ENCODE data around the gene CDH23.

CDH23 gene

DNA sequence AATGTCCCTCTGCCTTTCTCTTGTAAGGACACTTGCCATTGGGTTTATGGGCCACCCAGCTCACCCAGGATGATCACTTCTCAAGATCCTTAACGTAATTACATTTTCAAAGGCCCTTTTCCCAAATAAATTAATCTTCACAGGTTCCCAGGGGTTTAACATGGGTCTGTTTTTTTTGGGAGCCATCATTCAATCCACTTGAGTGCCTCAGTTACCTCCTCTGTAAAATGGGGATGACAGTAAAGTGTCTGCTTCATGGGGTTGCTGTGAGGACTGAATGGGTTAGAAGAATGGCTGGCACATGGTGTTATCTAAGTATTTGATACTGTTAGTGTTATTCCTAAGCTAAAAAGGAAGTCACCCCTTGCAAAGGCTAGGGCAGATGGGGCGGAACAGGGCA, 315.4 kb downstream of the CDH23 start:
- in situ Hi-C loops (cut with MboI; ENCODE audit: low sequenced_read_pairs): loop anchor here (5.0 kb wide), 1 partner anchor 390 kb away; no protein-coding TSS in a partner anchor

DNA sequence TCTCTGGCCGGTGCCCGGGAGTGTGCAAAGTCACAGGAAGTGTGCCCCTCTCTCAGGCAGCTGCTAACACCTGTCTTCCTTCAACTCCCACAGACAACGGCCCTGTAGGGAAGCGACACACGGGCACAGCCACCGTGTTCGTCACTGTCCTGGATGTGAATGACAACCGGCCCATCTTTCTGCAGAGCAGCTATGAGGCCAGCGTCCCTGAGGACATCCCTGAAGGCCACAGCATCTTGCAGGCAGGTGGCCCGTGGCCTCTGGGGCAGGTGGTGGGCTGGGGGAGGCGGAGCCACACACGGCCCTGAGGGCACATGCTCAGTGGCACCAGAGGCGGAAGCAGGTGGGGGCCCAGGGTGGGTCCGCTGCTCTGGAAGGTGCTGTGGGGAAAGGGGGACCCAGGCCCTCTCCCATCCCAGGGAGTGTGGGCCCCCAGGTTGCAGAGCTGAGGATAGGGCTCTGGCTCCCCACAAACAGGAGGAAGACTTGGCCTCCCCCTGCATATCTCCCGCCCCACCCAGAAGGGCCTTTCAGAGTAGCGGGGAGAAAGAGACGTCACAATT, 315.9 kb downstream of the CDH23 start:
- in situ Hi-C loops (cut with MboI; ENCODE audit: low sequenced_read_pairs): loop anchor here (5.0 kb wide), 1 partner anchor 390 kb away; no protein-coding TSS in a partner anchor

DNA sequence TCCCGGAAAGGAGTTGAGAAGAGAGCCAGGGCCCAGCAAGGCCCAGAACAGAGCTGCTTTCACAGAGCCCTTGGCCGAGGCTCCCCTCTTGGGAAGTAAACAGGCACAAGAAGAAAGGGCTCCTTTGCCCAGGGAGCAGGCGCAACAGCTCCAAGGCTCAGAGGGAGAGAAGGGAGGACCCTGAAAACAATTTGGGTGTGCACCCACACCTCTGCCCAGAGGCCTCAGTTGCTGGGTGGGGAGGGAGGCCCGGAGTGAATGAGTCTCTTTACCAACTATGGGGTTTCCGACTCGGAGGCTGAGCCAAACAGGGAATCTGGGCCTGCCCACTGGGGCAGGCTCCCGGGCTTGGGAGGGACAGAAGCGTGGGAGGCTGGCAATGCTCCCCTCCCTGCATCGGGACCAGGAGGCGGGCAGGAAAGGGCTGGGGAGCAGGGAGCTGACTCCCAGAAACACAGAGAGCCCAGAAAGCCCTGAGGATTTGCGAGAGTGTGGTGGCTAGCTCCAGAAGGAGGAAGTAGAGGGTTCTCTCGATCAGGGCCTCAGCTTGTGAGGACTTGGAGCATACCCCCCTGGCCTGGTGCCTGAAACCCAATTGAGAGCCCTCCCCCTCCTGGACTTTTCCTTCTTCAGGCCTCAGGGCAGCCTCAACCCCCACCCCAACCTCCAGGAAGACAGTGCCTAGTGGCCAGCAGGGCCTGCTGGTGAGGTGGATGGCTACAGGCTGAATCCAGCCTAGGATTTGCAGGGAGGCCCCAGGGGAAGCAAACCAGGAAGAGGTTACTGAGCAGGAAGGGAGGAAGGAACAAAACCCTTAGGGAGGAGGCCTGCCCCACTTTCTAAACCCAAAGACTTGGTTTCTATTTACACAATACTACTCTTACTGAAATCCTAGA, 316.7 kb downstream of the CDH23 start:
- in situ Hi-C loops (cut with MboI; ENCODE audit: low sequenced_read_pairs): loop anchor here (5.0 kb wide), 1 partner anchor 391 kb away; no protein-coding TSS in a partner anchor

GRCh38 chr10:71714031-71714410, 317.3 kb downstream of the CDH23 start:
- in situ Hi-C loops (cut with MboI; ENCODE audit: low sequenced_read_pairs): loop anchor here (5.0 kb wide), 1 partner anchor 392 kb away; no protein-coding TSS in a partner anchor

DNA sequence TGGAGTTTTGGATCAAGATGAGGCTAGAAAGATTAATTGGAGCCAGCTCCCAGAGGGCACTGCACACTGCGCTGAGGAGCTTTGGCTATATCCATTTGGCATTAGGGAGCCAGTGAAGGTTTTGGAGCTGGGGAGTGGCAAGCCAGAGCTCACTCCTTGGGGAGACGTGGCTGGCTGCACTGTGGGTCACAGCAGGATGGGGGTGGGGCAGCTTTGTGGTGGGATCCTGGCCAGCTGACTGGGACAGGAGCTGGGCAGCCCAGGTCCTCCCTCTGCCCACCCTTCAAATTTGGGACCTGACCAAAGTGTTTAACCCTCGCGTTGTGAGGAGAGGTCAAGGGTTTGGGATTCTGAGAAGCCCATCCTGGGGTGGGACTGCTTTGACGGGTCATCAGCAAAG, 317.9 kb downstream of the CDH23 start:
- in situ Hi-C loops (cut with MboI; ENCODE audit: low sequenced_read_pairs): loop anchor here (5.0 kb wide), 1 partner anchor 392 kb away; no protein-coding TSS in a partner anchor

- in situ Hi-C loops (cut with MboI; ENCODE audit: low sequenced_read_pairs): no loop called here
These were observed 318.3 kb downstream of the CDH23 start for GRCh38 chr10:71715026-71715425.

DNA sequence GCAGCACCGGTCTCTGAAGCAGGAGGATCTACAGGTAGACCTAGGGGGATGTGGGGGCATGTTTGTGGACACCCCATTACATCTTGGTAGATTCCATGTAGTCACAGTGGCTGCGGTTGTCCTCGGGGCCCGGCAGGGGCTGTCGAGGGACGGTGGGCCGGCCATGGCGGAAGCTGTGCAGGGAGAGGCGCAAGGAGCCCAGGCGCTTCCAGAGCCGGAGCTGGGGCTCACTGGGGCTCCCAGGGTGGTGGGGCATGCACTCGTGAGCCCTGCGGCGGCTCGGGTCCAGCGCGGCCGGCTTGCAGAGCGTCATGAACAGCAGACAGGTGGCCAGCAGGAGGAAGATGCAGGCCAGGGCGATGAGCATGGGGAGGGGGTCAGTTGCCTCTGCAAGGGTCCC, 319.1 kb downstream of the CDH23 start:
- in situ Hi-C loops (cut with MboI; ENCODE audit: low sequenced_read_pairs): no loop called here

- in situ Hi-C loops (cut with MboI; ENCODE audit: low sequenced_read_pairs): no loop called here
These were observed 319.7 kb downstream of the CDH23 start for GRCh38 chr10:71716426-71716825.

DNA sequence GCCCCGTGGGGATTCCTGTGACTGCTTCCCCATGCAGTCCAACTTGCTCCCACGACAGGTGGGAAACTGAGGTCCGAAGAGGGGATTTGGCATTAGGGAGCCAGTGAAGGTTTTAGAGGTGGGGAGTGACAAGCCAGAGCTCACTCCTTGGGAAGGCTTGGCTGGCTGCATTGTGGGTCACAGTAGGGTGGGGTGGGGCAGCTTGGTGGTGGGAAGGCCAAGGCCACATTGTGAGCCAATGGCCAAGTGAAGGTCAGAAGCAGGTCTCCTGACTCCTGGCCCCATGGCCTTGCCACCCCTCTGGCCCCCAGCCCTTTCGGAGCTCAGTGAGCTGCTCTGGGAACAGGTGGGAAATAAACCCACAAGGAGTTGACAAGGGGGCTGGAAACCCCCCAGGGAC, 320.3 kb downstream of the CDH23 start:
- in situ Hi-C loops (cut with MboI; ENCODE audit: low sequenced_read_pairs): no loop called here

DNA sequence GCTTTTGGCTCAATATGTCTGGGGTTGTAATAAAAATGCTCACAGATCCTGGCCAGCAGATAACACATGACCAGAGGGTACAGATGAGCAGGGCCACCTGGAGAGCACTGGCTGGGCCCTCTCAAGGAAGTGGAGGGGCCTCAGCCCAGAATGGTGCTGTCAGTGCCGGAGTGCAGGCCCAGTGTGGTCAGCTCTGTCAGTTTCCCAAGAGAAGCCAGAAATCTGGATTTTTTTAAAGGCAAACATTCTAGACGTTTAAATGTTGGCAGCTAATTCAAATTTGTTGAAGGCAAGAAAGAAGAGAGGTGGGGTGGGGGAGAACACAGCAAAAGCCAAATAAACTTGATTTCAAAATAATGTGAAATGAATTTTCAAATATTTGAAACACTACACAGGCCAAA, 320.8 kb downstream of the CDH23 start:
- in situ Hi-C loops (cut with MboI; ENCODE audit: low sequenced_read_pairs): no loop called here

- in situ Hi-C loops (cut with MboI; ENCODE audit: low sequenced_read_pairs): no loop called here
These were observed 321.5 kb downstream of the CDH23 start for GRCh38 chr10:71718165-71718698.

GRCh38 chr10:71719042-71719441, 322.3 kb downstream of the CDH23 start:
- in situ Hi-C loops (cut with MboI; ENCODE audit: low sequenced_read_pairs): no loop called here

- in situ Hi-C loops (cut with MboI; ENCODE audit: low sequenced_read_pairs): no loop called here
These were observed 322.9 kb downstream of the CDH23 start, which contains the start of gene C10orf105 for GRCh38 chr10:71719464-71720201. C10orf105 (minus strand) TSS chr10:71719778; CDS start chr10:71716337, 3,441 bp downstream.

DNA sequence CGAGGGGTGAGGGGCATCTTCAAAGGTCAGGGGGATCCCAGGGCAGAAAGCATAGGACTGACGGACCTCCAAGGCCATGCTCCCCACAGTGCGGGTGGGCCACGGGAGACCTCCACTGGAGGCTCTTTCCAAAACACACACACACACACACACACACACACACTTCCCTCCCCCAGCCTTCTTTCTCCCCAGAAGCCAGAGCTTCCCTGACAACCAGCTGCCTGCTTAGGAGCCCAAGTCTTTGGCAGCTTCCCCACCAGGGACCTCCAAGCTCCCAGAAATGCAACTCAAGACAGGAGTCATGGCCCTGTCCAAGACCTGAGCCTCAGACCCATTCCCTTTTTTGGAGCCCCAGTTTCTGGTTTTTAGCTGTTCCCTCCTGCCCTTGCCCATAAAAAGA, 323.6 kb downstream of the CDH23 start:
- in situ Hi-C loops (cut with MboI; ENCODE audit: low sequenced_read_pairs): no loop called here

DNA sequence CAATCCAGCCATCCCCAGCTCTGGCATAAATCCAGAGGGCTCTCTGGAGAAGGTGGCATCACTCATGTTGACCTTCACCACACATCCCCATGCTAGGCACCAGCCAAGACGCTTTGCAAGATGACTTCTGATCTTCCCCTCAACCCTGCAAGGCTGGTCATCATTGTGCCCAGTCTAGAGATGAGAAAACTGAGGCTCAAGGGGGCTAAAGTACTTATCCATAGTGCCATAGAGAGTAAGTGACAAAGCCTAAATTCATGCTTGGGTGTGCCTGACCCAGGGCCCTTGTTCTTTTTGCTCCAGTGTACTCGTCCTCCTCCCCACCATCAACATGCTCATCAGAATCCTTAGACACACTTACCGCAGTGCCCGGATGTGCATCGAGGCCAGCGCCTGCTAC, 324.6 kb downstream of the CDH23 start:
- in situ Hi-C loops (cut with MboI; ENCODE audit: low sequenced_read_pairs): no loop called here

- in situ Hi-C loops (cut with MboI; ENCODE audit: low sequenced_read_pairs): no loop called here
These were observed 326.1 kb downstream of the CDH23 start for GRCh38 chr10:71722849-71723248.

GRCh38 chr10:71723311-71723710, 326.6 kb downstream of the CDH23 start:
- in situ Hi-C loops (cut with MboI; ENCODE audit: low sequenced_read_pairs): no loop called here

DNA sequence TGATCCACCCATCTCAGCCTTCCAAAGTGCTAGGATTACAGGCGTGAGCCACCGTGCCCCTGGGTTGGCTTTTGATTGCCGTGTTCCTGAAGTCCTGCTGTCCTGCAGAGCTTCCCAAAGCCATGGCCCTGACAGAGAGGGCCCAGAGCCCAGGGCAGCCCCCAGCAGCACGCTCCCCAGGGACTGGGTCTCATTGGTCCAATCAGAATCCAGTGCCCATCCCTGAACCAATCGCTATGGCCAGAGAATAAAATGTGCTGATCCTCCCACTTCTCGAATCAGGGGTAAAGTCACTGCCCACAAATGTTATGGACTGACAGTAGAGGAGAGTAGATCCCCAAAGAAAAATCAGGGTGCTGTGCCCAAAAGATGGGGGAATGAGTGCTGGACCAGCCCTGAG, 327.8 kb downstream of the CDH23 start:
- in situ Hi-C loops (cut with MboI; ENCODE audit: low sequenced_read_pairs): no loop called here

- in situ Hi-C loops (cut with MboI; ENCODE audit: low sequenced_read_pairs): no loop called here
These were observed 328.5 kb downstream of the CDH23 start for GRCh38 chr10:71725249-71725648.

GRCh38 chr10:71725998-71726579, 329.4 kb downstream of the CDH23 start:
- in situ Hi-C loops (cut with MboI; ENCODE audit: low sequenced_read_pairs): no loop called here
